Pancreas (tissue), 10 donors: ENCODE results near the gene SDK1. TPM values are rescaled to one million over a fixed set of nuclear protein-coding genes. Genes with fewer than 3 reads are reported as not detected.
"Not testable (repeated sequence)": the region's sequence is repeated elsewhere in the genome, so short reads cannot be mapped to it uniquely, and the experiment has no call there.

Experiments
- ATAC-seq, 4 donors: fragments of 200-7000 bp; cut with Tn5 transposase; one replicate each; pipeline versions ENCODE4 v1.8.0 to v1.9.1; 2020; ENCODE audit warnings: mild to moderate bottlenecking in 4 of 4, moderate library complexity in 4 of 4
- DNase-seq, 6 donors: peaks; one replicate each; pipeline ENCODE4 v3.0.0-alpha.2; 2020
- FAIRE-seq: peaks from 2 replicates; lab custom pipeline; 2012; peaks lifted over from hg19 to GRCh38; lab: Jason Lieb, UNC
- H3K27ac ChIP-seq, 4 donors: fragments of 200-600 bp; sonication (generic); 1 replicate in 3 of 4; 2 replicates in 1 of 4; pipeline versions ENCODE4 v1.5.0 to v1.8.0; 2020
- H3K27me3 ChIP-seq, 4 donors: fragments of 200-600 bp; one replicate each; pipeline ENCODE4 v1.8.0; 2021
- H3K36me3 ChIP-seq, 3 donors: fragments of 200-600 bp; sonication (generic) in 1 of 3; one replicate each; pipeline versions ENCODE4 v1.5.0 to v1.8.0; 2020 to 2021
- H3K4me1 ChIP-seq, 3 donors: fragments of 200-600 bp; one replicate each; pipeline ENCODE4 v1.8.0; 2021
- H3K4me3 ChIP-seq, 4 donors: fragments of 200-600 bp; sonication (generic) in 2 of 4; one replicate each; pipeline versions ENCODE4 v1.5.0 to v1.8.0; 2020 to 2021
- H3K9me3 ChIP-seq, 4 donors: fragments of 200-600 bp; one replicate each; pipeline ENCODE4 v1.8.0; 2021
- WGBS, 2 donors: extraction: QIAGEN DNeasy Blood & Tissue Kit; methylation state at CpG; one replicate each; pipeline ENCODE4 v1.1.7; 2013; 5-methylcytosine and 5-hydroxymethylcytosine counted together
- intact Hi-C, 3 donors: fragments of 100-400 bp; cut with DNase I; formaldehyde crosslinking; loops; one replicate each; pipeline versions ENCODE4 v1.11.1 to v1.14.2; 2022
- polyA plus RNA-seq, 2 donors: library from polyadenylated mRNA; stranded (reverse); fragments of 200-250 nt; gene quantifications; one replicate each; pipeline ENCODE4 v1.2.3, GENCODE V29; 2013
- total RNA-seq, 6 donors: library from RNA; stranded (reverse); fragmentation: NEBNext Ultra II Directional in 4 of 6; extraction: Animal tissue kit (Norgen Biotek cat#: 25700) in 4 of 6; gene quantifications; one replicate each; pipeline versions ENCODE4 v1.2.1 to v1.2.4, GENCODE V29; 2021 to 2023
- TF ChIP-seq, protein P1 (sequence below), 4 donors: fragments of 200-600 bp; sonication (generic) in 3 of 4; IDR thresholded peaks; one replicate each; pipeline versions ENCODE4 v1.5.0 to v1.8.0; 2021; ENCODE audit warnings: antibody characterized with exemption in 4 of 4
- donor health status: healthy with polysubstance abuse.
- donor health status: DM: no; HTN: no; CAD: no; lungs with moderate emphysema.
- donor health status: DM: no; HTN: no; CAD: no.
- donor health status: control.
- donor health status: control.
- donor health status: Bipolar disorder and iron deficiency.
- donor health status: DM: yes; HTN: yes; CAD: no.
- donor health status: DM: no; HTN: no; CAD: no.
- donor health status: DM: no; HTN: no; CAD: no.
- donor health status: DM: yes; HTN: yes; CAD: no.

SDK1 gene
- total and polyA plus RNA-seq, 8 donors = 10.8 to 30.8 (median 19.8) TPM

GRCh38 chr7:4260867-4261600 is 960.0 kb downstream of the SDK1 start:
- DNase-seq (no peak), ATAC-seq (no peak), FAIRE-seq (no peak)
- intact Hi-C loops = no loop called here
- Histone ChIP-seq H3K36me3 (no peaks in the 10 kb centered on the region), H3K4me3 (no peak overlapping the region), H3K4me1 (no peaks in the 10 kb centered on the region), H3K9me3 (no peaks in the 10 kb centered on the region), H3K27ac (no peak overlapping the region), H3K27me3 (no peaks in the 10 kb centered on the region)
- TF ChIP-seq, protein P1, sequence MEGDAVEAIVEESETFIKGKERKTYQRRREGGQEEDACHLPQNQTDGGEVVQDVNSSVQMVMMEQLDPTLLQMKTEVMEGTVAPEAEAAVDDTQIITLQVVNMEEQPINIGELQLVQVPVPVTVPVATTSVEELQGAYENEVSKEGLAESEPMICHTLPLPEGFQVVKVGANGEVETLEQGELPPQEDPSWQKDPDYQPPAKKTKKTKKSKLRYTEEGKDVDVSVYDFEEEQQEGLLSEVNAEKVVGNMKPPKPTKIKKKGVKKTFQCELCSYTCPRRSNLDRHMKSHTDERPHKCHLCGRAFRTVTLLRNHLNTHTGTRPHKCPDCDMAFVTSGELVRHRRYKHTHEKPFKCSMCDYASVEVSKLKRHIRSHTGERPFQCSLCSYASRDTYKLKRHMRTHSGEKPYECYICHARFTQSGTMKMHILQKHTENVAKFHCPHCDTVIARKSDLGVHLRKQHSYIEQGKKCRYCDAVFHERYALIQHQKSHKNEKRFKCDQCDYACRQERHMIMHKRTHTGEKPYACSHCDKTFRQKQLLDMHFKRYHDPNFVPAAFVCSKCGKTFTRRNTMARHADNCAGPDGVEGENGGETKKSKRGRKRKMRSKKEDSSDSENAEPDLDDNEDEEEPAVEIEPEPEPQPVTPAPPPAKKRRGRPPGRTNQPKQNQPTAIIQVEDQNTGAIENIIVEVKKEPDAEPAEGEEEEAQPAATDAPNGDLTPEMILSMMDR (IDR thresholded peaks at IDR 0.05) = no peak
- 75 to 79% methylated on average over 19 of the region's 19 CpGs for WGBS, 2 donors

DNA sequence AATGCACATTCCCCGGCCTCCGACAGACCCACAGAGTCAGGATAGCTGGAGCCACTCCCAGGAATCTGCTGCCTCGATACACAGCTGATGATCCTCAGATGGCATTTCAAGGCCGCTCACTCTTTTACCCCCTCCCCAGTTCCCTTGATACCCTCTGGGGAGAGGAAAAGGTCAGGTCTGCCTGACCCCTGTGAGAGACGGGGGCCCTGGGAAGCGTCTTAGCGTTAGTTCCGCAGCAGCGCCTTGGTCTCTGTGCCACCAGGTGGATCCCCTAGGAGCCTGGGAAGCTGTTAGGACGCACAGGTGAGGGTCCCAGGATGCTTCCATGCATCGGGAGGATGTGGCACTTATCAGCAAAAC is 960.5 kb downstream of the SDK1 start:
- DNase-seq (no peak), FAIRE-seq (no peak), ATAC-seq (no peak)
- TF ChIP-seq, protein P1 (IDR thresholded peaks at IDR 0.05) = no peak
- no peak overlapping the region for H3K27ac ChIP-seq
- WGBS, 2 donors = 82 to 87% methylated on average over 11 of the region's 11 CpGs
- no peaks in the 10 kb centered on the region for H3K4me1 ChIP-seq
- peaks cover 0 to 4% (median 0%) of the 10 kb centered on the region in 3 donors for H3K36me3 ChIP-seq
- intact Hi-C loops = no loop called here
- no peaks in the 10 kb centered on the region for H3K27me3 ChIP-seq
- no peak overlapping the region for H3K4me3 ChIP-seq
- H3K9me3 ChIP-seq = no peaks in the 10 kb centered on the region

- H3K27me3 ChIP-seq, FAIRE-seq, ATAC-seq, DNase-seq, H3K4me3 ChIP-seq, intact Hi-C loops, H3K36me3 ChIP-seq, H3K27ac ChIP-seq, H3K4me1 ChIP-seq, H3K9me3 ChIP-seq: not testable (repeated sequence)
- WGBS, 2 donors = 94 to 96% methylated on average over 23 to 25 of the region's 25 CpGs
Observed at GRCh38 chr7:4264206-4264605, 963.2 kb downstream of the SDK1 start.

DNA sequence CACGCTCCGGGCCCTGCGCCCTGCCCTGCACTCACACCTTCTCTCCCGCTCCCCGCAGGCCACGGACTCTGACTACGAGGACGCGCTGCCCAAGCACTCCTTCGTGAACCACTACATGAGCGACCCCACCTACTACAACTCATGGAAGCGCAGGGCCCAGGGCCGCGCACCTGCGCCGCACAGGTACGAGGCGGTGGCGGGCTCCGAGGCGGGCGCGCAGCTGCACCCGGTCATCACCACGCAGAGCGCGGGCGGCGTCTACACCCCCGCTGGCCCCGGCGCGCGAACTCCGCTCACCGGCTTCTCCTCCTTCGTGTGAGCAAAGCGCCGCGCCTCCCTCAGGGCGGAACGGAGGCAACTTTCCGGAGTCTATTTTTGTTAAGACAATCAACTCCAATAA is 964.0 kb downstream of the SDK1 start:
- FAIRE-seq = no peak
- DNase-seq = no peak
- Histone ChIP-seq H3K27me3 (no peaks in the 10 kb centered on the region), H3K36me3 (peaks cover 0 to 7% (median 0%) of the 10 kb centered on the region in 3 donors), H3K9me3 (no peaks in the 10 kb centered on the region), H3K27ac (no peak overlapping the region), H3K4me1 (no peaks in the 10 kb centered on the region), H3K4me3 (no peak overlapping the region)
- TF ChIP-seq, protein P1 (IDR thresholded peaks at IDR 0.05) = no peak
- WGBS, 2 donors = 72 to 77% methylated on average over 43 of the region's 43 CpGs
- ATAC-seq = no peak
- intact Hi-C loops = no loop called here

DNA sequence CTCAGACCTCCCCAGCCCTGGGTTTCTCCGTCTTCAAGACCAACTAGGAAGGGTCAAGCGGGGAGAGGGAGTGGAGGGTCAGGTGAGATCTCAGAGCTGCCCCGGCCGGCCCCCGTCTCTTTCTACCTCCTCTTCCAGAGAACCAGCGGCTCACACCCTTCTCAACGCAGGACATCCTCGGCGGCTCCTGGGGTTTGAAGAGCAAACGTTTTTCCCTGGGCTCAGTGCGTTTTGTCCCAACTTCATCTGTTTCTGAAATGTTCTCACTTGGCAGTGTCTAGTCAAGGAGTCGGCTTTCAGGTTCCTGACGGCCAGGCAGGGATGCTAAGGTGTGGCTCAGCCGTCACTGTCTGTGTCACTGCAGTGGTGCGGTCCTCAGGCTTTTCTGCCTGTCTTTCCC is 964.6 kb downstream of the SDK1 start:
- ATAC-seq (no peak), DNase-seq (no peak), FAIRE-seq (no peak)
- WGBS, 2 donors = 85 to 89% methylated on average over 15 of the region's 15 CpGs
- Histone ChIP-seq H3K27ac (no peak overlapping the region), H3K4me1 (no peaks in the 10 kb centered on the region), H3K9me3 (no peaks in the 10 kb centered on the region), H3K27me3 (no peaks in the 10 kb centered on the region), H3K4me3 (no peak overlapping the region), H3K36me3 (peaks cover 0 to 7% (median 0%) of the 10 kb centered on the region in 3 donors)
- intact Hi-C loops = no loop called here
- TF ChIP-seq, protein P1 (IDR thresholded peaks at IDR 0.05) = no peak
